Stimulated activated naive CD8-positive, alpha-beta T cell treated with anti-CD3 and anti-CD28 coated beads, Interleukin-15, Interleukin-2, amounts not matched to agents 100 ng/mL and 50 ng/mL, for 24 hours (primary cell): ENCODE results near the gene LCT.

ENCODE experiments used
- H3K27ac Mint-ChIP-seq: one replicate; pipeline ENCODE4 v1.8.0; 2021; ENCODE audit warnings: mild to moderate bottlenecking, mixed read lengths
- H3K27me3 Mint-ChIP-seq: one replicate; pipeline ENCODE4 v1.8.0; 2021; ENCODE audit warnings: mixed read lengths
- H3K36me3 Mint-ChIP-seq: one replicate; pipeline ENCODE4 v1.8.0; 2021; ENCODE audit warnings: low read depth, mixed read lengths
- H3K4me1 Mint-ChIP-seq: one replicate; pipeline ENCODE4 v1.8.0; 2021; ENCODE audit warnings: low read depth, mixed read lengths
- H3K4me3 Mint-ChIP-seq: one replicate; pipeline ENCODE4 v1.8.0; 2021; ENCODE audit warnings: mild to moderate bottlenecking, mixed read lengths
- H3K9me3 Mint-ChIP-seq: one replicate; pipeline ENCODE4 v1.8.0; 2021; ENCODE audit warnings: mixed read lengths

The LCT gene

GRCh38 chr2:135762022-135762421 lies 75.0 kb downstream of the LCT start:
- no peak overlapping the region for H3K4me3 Mint-ChIP-seq
- H3K36me3 Mint-ChIP-seq: peaks cover 67% of the 10 kb centered on the region
- H3K27me3 Mint-ChIP-seq: no peaks in the 10 kb centered on the region
- H3K27ac Mint-ChIP-seq: no peak overlapping the region
- H3K9me3 Mint-ChIP-seq: peaks cover under 1% of the 10 kb centered on the region
- H3K4me1 Mint-ChIP-seq: peaks cover 15% of the 10 kb centered on the region

GRCh38 chr2:135756692-135757091 lies 80.3 kb downstream of the LCT start:
- H3K36me3 Mint-ChIP-seq: peaks cover 77% of the 10 kb centered on the region
- no peak overlapping the region for H3K27ac Mint-ChIP-seq
- H3K9me3 Mint-ChIP-seq: peaks cover 10% of the 10 kb centered on the region
- no peak overlapping the region for H3K4me3 Mint-ChIP-seq
- H3K27me3 Mint-ChIP-seq: no peaks in the 10 kb centered on the region
- peaks cover 8% of the 10 kb centered on the region for H3K4me1 Mint-ChIP-seq

- Mint-ChIP-seq H3K4me3 (no peak overlapping the region), H3K9me3 (peaks cover 10% of the 10 kb centered on the region), H3K4me1 (peaks cover 8% of the 10 kb centered on the region), H3K36me3 (peaks cover 71% of the 10 kb centered on the region), H3K27ac (no peak overlapping the region), H3K27me3 (no peaks in the 10 kb centered on the region)
Observed at GRCh38 chr2:135755573-135755972, 81.4 kb downstream of the LCT start.

- Mint-ChIP-seq H3K4me3 (no peak overlapping the region), H3K9me3 (no peaks in the 10 kb centered on the region), H3K36me3 (peaks cover 53% of the 10 kb centered on the region), H3K27ac (no peak overlapping the region), H3K4me1 (peaks cover 43% of the 10 kb centered on the region), H3K27me3 (no peaks in the 10 kb centered on the region)
Observed at GRCh38 chr2:135745545-135745944, 91.4 kb downstream of the LCT start.

GRCh38 chr2:135744760-135745314 lies 92.1 kb downstream of the LCT start:
- no peak overlapping the region for H3K4me3 Mint-ChIP-seq

GRCh38 chr2:135743860-135744259 lies 93.1 kb downstream of the LCT start:
- Mint-ChIP-seq H3K27me3 (no peaks in the 10 kb centered on the region), H3K36me3 (peaks cover 42% of the 10 kb centered on the region), H3K4me3 (peak overlapping the region; percentile 73), H3K4me1 (peaks cover 43% of the 10 kb centered on the region), H3K27ac (peak overlapping the region; percentile 65), H3K9me3 (no peaks in the 10 kb centered on the region)

More at GRCh38 chr2:135744760-135745314, 92.1 kb downstream of the LCT start:
- H3K27me3 Mint-ChIP-seq: no peaks in the 10 kb centered on the region
- no peaks in the 10 kb centered on the region for H3K9me3 Mint-ChIP-seq
- peaks cover 49% of the 10 kb centered on the region for H3K36me3 Mint-ChIP-seq
- H3K4me1 Mint-ChIP-seq: peaks cover 43% of the 10 kb centered on the region
- H3K27ac Mint-ChIP-seq: no peak overlapping the region

GRCh38 chr2:135742325-135742757 lies 94.6 kb downstream of the LCT start:
- Mint-ChIP-seq H3K4me1 (peaks cover 43% of the 10 kb centered on the region), H3K36me3 (peaks cover 32% of the 10 kb centered on the region), H3K9me3 (no peaks in the 10 kb centered on the region)

GRCh38 chr2:135741395-135742324 lies 95.3 kb downstream of the LCT start, which contains the start of gene UBXN4:
TSS of gene UBXN4 (plus strand) at chr2:135741855. CDS start at chr2:135741930, 75 bp downstream.
- H3K9me3 Mint-ChIP-seq: no peaks in the 10 kb centered on the region
- peaks cover 40% of the 10 kb centered on the region for H3K4me1 Mint-ChIP-seq
- no peaks in the 10 kb centered on the region for H3K27me3 Mint-ChIP-seq
- peak within 1 kb of the TSS; percentile 96 for H3K27ac Mint-ChIP-seq
- H3K36me3 Mint-ChIP-seq: peaks cover 29% of the 10 kb centered on the region
- peak within 1 kb of the TSS; percentile 89 for H3K4me3 Mint-ChIP-seq

More at GRCh38 chr2:135742325-135742757, 94.6 kb downstream of the LCT start:
- Mint-ChIP-seq H3K4me3 (peak overlapping the region; percentile 89), H3K27ac (peak overlapping the region; percentile 96), H3K27me3 (no peaks in the 10 kb centered on the region)

GRCh38 chr2:135741043-135741394 lies 96.0 kb downstream of the LCT start:
- peak overlapping the region; percentile 89 for H3K4me3 Mint-ChIP-seq
- H3K27me3 Mint-ChIP-seq: no peaks in the 10 kb centered on the region
- H3K27ac Mint-ChIP-seq: peak overlapping the region; percentile 80
- no peaks in the 10 kb centered on the region for H3K9me3 Mint-ChIP-seq
- peaks cover 23% of the 10 kb centered on the region for H3K36me3 Mint-ChIP-seq
- H3K4me1 Mint-ChIP-seq: peaks cover 33% of the 10 kb centered on the region

GRCh38 chr2:135740206-135740605 lies 96.8 kb downstream of the LCT start:
- Mint-ChIP-seq H3K27ac (no peak overlapping the region), H3K4me1 (peaks cover 25% of the 10 kb centered on the region), H3K4me3 (no peak overlapping the region), H3K36me3 (peaks cover 17% of the 10 kb centered on the region), H3K9me3 (no peaks in the 10 kb centered on the region), H3K27me3 (no peaks in the 10 kb centered on the region)
